Stimulated activated CD8-positive, alpha-beta memory T cell treated with anti-CD3 and anti-CD28 coated beads, Interleukin-2, amount 100 ng/mL, for 48 hours (primary cell): ENCODE measurements around the gene MARCHF3.
A peak's percentile ranks its signal among the peaks of the same experiment; 100 is the strongest.
"Not testable (repeated sequence)": the region's sequence is repeated elsewhere in the genome, so short reads cannot be mapped to it uniquely, and the experiment has no call there.

Experiments
- DNase-seq, 2 donors: peaks; one replicate each; pipeline ENCODE4 v3.0.0-alpha.2; 2020; ENCODE audit warnings: low read depth in 2 of 2

Gene MARCHF3

DNA sequence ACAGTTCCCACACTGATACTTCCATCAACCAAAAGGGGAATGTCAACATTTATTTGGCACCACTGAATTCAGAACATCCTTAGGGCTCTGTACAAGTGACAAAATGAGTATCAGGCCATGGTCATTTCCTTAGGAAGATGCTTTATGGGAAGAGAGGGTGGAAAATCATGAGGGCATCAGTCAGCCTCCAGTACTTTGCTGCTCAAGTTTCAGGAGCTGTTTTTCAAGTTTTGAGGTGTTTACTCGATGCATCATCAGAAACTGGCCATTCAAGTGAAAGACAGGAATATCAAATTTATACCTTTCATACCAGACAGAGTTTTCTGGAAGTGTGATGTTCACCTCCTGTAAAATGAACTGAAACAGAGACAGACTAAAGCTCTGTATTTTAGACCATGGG is 21.2 kb upstream of the MARCHF3 start:
- no peak for DNase-seq

DNA sequence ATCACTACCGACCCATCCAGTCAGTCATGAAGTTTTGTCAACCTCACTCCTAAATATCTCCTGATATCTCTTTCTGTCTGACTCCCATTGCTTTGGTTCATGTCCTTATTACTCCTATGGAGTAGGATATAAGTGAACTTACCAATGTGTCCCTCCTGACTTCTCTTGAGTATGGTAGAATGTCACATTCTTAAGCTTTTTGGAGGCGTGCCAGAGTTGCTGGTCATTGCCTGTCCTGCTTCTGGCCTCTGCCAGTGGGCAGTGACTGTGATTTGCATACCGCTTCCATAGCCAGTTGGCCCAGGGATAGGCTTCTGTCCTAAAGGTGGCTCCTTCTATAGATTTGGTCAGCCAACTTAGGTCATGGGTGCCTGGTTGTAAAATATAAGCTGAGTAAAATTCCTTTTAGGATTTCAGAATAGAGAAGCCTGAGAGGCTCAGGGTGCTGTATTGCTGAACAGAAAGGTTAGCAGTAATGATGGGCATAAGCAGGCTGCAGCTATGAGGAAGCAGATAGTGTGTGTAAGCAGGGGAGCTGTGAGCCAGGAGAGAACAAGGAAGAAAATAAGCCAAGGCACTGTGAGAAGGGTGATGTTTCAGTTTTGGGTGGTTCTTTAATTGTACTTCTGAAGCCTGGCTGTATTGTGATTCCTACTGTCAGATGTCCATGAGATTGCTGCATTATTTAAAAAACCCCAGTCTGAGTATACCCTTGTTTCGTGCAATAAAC is 16.1 kb upstream of the MARCHF3 start:
- no peak for DNase-seq

- DNase-seq, result no peak
Observed at GRCh38 chr5:127042593-127042992, 12.2 kb upstream of the MARCHF3 start.

GRCh38 chr5:127041571-127041970 is 11.2 kb upstream of the MARCHF3 start:
- DNase-seq, result no peak

DNA sequence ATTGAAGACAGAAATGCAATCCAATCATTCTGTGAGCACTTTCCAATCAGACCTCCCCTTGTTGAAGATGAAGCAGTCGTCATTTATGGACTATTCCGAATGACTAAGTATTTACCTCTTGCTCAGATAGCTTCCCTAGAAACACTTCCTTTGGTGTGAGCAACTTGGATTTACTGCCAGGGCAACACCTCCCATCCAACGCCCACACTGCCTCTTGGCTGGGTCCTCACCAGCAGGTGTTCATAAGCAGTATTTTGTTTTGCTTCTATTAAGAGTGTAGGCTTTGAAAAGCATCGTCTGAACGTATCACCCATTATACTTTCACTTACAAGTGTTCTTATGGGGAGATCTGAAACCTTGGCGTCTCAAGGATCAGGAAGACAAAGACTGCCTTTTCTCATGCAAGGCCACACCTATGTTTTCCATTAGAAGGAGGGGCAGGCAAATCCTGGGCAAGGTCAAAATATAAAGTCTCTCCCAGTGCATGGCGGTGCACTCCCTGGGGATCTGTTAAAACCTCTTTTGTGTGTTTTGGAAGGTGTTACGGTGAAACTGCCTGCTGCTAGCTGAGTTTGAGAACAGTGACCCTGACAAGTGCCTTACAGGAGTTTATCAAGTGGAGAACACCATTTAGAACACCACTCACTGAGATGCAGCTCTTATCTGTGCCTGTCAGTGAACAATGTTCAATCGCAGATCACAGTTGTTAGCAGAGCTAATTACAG is 10.6 kb upstream of the MARCHF3 start:
- DNase-seq, result no peak

DNA sequence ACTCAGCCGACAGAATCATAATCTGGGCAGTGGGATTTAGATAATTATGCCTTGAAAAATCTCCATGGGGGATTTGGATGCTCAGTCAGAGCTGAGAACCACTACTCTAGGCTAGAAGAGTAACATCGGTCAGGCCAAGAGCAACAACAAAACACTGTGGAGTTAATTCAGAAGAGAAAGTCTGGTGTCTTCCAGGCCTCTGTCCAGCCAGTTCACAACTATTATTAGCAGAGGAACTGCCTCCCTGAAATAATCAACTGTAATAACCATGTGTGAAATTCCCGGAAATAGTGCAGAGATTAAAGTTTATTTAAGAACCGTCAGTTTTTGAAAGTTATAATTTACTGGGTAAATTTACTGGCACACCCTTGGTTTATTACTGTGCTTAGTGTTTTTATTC is 8.2 kb upstream of the MARCHF3 start:
- DNase-seq, result no peak

- no peak for DNase-seq
Observed at GRCh38 chr5:127031863-127032232, 1.5 kb upstream of the MARCHF3 start.

- DNase-seq, result no peak
Observed at GRCh38 chr5:127031147-127031862, 947 bp upstream of the MARCHF3 start.

DNA sequence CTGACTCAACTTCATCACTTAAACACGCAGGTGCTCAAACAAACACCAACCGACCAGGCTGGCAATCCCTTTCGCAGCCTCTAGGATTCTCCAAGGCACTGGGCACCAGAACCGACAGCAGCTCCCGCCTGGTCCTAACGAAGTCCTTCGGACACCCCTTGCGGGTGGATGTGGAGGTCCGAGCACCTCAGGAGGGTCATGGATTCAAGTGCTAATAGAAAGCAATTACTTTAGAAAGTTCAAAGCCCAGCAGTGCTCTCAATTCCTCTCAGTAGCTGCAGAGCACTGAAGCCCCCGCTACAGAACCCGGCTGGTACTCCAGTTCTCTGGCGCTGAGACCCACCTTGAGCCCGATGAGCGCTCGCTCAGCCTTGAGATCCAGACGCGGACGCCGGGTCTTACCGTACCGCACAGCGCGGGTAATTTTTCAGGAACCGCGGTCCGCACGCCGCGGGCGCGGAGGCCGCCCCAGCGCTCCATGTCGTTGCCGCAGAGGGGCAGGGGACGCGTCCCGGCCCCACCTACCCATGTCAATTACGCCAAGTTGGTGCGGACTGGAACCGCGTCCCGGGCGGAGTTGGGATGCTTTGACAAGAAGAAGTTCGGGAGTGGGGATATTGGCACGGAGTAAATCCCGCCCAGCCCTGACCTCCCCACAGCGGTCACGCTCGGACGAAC is 638 bp downstream of the MARCHF3 start:
- DNase-seq, result peak in 1 of 2 donors; percentile 23

- no peak for DNase-seq
Observed at GRCh38 chr5:127028822-127029457, 1.4 kb downstream of the MARCHF3 start.

GRCh38 chr5:127027539-127027938 is 2.8 kb downstream of the MARCHF3 start:
- DNase-seq, result no peak

DNA sequence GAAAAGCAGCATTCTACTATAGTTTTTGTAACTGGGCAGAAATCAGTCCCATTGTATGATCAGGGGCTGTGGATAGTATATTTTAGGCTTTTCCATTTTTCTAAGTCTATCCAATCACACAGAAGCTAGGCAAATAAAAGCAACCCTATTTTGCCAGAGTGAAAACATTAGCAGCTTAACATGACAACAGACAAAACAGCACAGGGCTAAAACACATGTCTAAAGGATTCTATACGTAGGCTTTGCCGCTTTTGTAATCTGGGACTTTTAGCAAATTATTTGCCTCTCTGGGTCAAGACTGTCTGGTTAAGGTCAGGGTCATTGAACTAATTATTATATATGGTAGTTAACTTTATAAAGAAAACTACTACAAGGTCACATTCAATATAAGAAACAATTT is 4.2 kb downstream of the MARCHF3 start:
- DNase-seq, result no peak

DNA sequence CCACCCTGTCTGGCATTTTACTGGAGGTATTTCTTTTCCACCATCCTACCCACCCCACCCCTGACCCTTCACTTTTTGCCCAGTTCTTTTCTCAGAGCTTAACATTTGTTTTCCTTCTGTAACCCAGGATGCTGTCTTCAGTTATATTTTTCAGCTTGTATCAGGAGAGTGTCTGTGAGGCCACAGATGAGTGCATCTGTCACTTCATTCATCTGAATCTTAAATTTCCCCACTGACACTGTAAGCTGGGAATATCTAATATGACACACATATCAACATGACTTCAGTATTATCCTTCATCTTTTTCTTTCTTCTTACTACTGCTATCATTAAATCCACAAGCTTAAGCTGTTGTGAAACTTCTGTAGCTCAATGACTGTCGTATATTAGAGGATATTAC is 4.9 kb downstream of the MARCHF3 start:
- DNase-seq, result no peak

- DNase-seq, result no peak
Observed at GRCh38 chr5:127024821-127025220, 5.5 kb downstream of the MARCHF3 start.

GRCh38 chr5:127023552-127024191 is 6.7 kb downstream of the MARCHF3 start:
- not testable (repeated sequence) for DNase-seq

- DNase-seq, result no peak
Observed at GRCh38 chr5:127022846-127023245, 7.5 kb downstream of the MARCHF3 start.

- DNase-seq, result no peak
Observed at GRCh38 chr5:127019928-127020327, 10.4 kb downstream of the MARCHF3 start.

GRCh38 chr5:127016722-127017121 is 13.6 kb downstream of the MARCHF3 start:
- not testable (repeated sequence) for DNase-seq

- DNase-seq, result no peak
Observed at GRCh38 chr5:127015716-127016115, 14.6 kb downstream of the MARCHF3 start.

DNA sequence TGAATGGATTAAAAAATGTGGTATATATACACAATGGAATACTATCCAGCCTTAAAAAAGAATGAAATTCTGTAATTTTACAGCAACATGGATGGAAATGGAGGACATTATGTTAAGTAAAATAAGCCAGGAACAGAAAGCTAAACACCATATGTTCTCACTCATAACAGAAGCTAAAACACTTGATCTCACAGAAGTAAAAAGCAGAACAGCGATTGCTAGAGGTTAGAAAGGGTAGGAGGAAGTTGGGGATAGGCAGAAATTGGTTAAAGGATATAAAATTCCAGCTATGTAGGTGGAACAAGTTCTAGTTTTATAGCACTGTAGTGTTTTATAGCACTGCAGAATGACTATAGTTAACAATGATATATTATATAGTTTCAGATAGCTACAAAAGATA is 15.8 kb downstream of the MARCHF3 start:
- DNase-seq, result no peak

- DNase-seq, result no peak
Observed at GRCh38 chr5:127013407-127013806, 17.0 kb downstream of the MARCHF3 start.
